Peyer's patch (tissue), 4 donors: ENCODE data around the gene KCNJ6. TPM values are rescaled to one million over a fixed set of nuclear protein-coding genes. Genes with fewer than 3 reads are reported as not detected.

Source experiments
- DNase-seq, 3 donors: peaks; one replicate each; pipeline ENCODE4 v3.0.0-alpha.2; 2017 to 2019
- H3K27ac ChIP-seq, 4 donors: fragments of 200-600 bp; sonication (generic); one replicate each; pipeline ENCODE4 v1.5.1; 2016 to 2019
- H3K27me3 ChIP-seq, 2 donors: fragments of 200-600 bp; sonication (generic); one replicate each; pipeline ENCODE4 v1.5.1; 2019
- H3K36me3 ChIP-seq, 3 donors: fragments of 200-600 bp; sonication (generic); one replicate each; pipeline ENCODE4 v1.5.1; 2016 to 2019
- H3K4me1 ChIP-seq, 4 donors: fragments of 200-600 bp; sonication (generic); one replicate each; pipeline ENCODE4 v1.5.1; 2016 to 2019
- H3K4me3 ChIP-seq, 4 donors: fragments of 200-600 bp; sonication (generic); 1 replicate in 3 of 4; 2 replicates in 1 of 4; pipeline ENCODE4 v1.5.1; 2016 to 2019; ENCODE audit warnings: mild to moderate bottlenecking in 1 of 4
- H3K9me3 ChIP-seq, 4 donors: fragments of 200-600 bp; sonication (generic); one replicate each; pipeline ENCODE4 v1.5.1; 2016 to 2019; ENCODE audit warnings: mild to moderate bottlenecking in 1 of 4
- CTCF ChIP-seq, 6 experiments: fragments of 450-650 bp in 4 of 6; fragments of 200-600 bp in 2 of 6; sonication (generic) in 1 of 6; IDR thresholded peaks; one replicate each; pipeline ENCODE4 v1.5.1; 2017 to 2019; ENCODE audit warnings: antibody characterized with exemption in 6 of 6, mild to moderate bottlenecking in 3 of 6, moderate library complexity in 1 of 6
- POLR2A ChIP-seq, 2 donors: fragments of 450-650 bp; IDR thresholded peaks; one replicate each; pipeline ENCODE4 v1.5.1; 2017; ENCODE audit warnings: antibody characterized with exemption in 2 of 2, mild to moderate bottlenecking in 2 of 2, moderate library complexity in 2 of 2
- total RNA-seq, 4 donors: library from RNA; depleted of rRNA; stranded (reverse); fragments of >200 nt; gene quantifications; one replicate each; pipeline ENCODE4 v1.1.0, GENCODE V29; 2016

The KCNJ6 gene
- total RNA-seq, 4 donors from 2014 or later: 0.13 to 0.83 (median 0.28) TPM

GRCh38 chr21:37620401-37620800 is 295.9 kb downstream of the KCNJ6 start:
- TF ChIP-seq CTCF (IDR thresholded peaks at IDR 0.05) (no peak), POLR2A (IDR thresholded peaks at IDR 0.05) (no peak)
- no peaks in the 10 kb centered on the region for H3K36me3 ChIP-seq

GRCh38 chr21:37619464-37619974 is 296.7 kb downstream of the KCNJ6 start:
- H3K4me3 ChIP-seq: no peak overlapping the region
- H3K4me1 ChIP-seq: no peaks in the 10 kb centered on the region
- H3K27ac ChIP-seq: no peak overlapping the region
- no peaks in the 10 kb centered on the region for H3K36me3 ChIP-seq
- no peaks in the 10 kb centered on the region for H3K27me3 ChIP-seq
- no peaks in the 10 kb centered on the region for H3K9me3 ChIP-seq
- no peak for DNase-seq
- TF ChIP-seq CTCF (IDR thresholded peaks at IDR 0.05): no peak
- no peak for TF ChIP-seq POLR2A (IDR thresholded peaks at IDR 0.05)

More at GRCh38 chr21:37620401-37620800, 295.9 kb downstream of the KCNJ6 start:
- H3K27me3 ChIP-seq: no peaks in the 10 kb centered on the region
- H3K9me3 ChIP-seq: no peaks in the 10 kb centered on the region
- no peak overlapping the region for H3K4me3 ChIP-seq
- H3K27ac ChIP-seq: no peak overlapping the region
- H3K4me1 ChIP-seq: no peaks in the 10 kb centered on the region
- DNase-seq: no peak

GRCh38 chr21:37618081-37618480 is 298.2 kb downstream of the KCNJ6 start:
- Histone ChIP-seq H3K4me1 (no peaks in the 10 kb centered on the region), H3K36me3 (no peaks in the 10 kb centered on the region), H3K9me3 (no peaks in the 10 kb centered on the region), H3K4me3 (no peak overlapping the region), H3K27me3 (no peaks in the 10 kb centered on the region), H3K27ac (no peak overlapping the region)
- no peak for TF ChIP-seq CTCF (IDR thresholded peaks at IDR 0.05)
- TF ChIP-seq POLR2A (IDR thresholded peaks at IDR 0.05): no peak
- no peak for DNase-seq

GRCh38 chr21:37615962-37616361 is 300.3 kb downstream of the KCNJ6 start:
- TF ChIP-seq POLR2A (IDR thresholded peaks at IDR 0.05) (no peak), CTCF (IDR thresholded peaks at IDR 0.05) (no peak)
- Histone ChIP-seq H3K9me3 (no peaks in the 10 kb centered on the region), H3K36me3 (no peaks in the 10 kb centered on the region)

GRCh38 chr21:37614351-37614875 is 301.8 kb downstream of the KCNJ6 start:
- Histone ChIP-seq H3K4me1 (no peaks in the 10 kb centered on the region), H3K4me3 (no peak overlapping the region), H3K9me3 (no peaks in the 10 kb centered on the region), H3K36me3 (no peaks in the 10 kb centered on the region), H3K27me3 (no peaks in the 10 kb centered on the region), H3K27ac (no peak overlapping the region)
- DNase-seq: no peak
- no peak for TF ChIP-seq POLR2A (IDR thresholded peaks at IDR 0.05)
- TF ChIP-seq CTCF (IDR thresholded peaks at IDR 0.05): no peak

More at GRCh38 chr21:37615962-37616361, 300.3 kb downstream of the KCNJ6 start:
- Histone ChIP-seq H3K4me1 (no peaks in the 10 kb centered on the region), H3K4me3 (no peak overlapping the region), H3K27me3 (no peaks in the 10 kb centered on the region), H3K27ac (no peak overlapping the region)
- no peak for DNase-seq
